Fibroblast of lung (primary cell): ENCODE measurements around the gene NDC1.

Source experiments
- EZH2 ChIP-seq: IDR thresholded peaks from 2 replicates; pipeline ENCODE4 v1.5.1; 2012; ENCODE audit warnings: low read length, control low read depth, mild to moderate bottlenecking; ENCODE audit errors: missing control alignments
- TF ChIP-seq, protein P1 (sequence below), 2 donors: IDR thresholded peaks in 1 of 2; conservative IDR thresholded peaks in 1 of 2; 1 replicate in 1 of 2; 2 replicates in 1 of 2; pipeline ENCODE4 v1.5.1; 2011 to 2012; ENCODE audit warnings: low read length in 2 of 2, control low read depth in 1 of 2, inconsistent platforms in 1 of 2, low read depth in 1 of 2, mild to moderate bottlenecking in 1 of 2

DNA sequence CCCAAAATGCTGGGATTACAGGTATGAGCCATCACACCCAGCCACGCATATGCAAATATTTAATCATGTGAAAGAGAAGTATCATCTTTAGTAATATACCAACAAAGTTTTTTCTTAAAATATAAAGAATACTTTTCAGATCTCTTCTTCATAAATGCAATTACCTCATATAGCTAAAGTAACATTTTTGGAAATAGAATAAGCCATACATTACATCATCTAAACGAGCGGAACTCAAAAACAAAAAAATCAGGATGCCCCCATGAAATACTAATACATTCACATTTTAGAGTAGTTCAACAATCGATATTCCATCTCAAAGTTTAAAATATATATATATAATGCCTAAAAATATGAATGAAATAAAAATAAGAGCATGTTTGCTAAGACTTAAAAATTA is 4.7 kb downstream of the NDC1 start:
- TF ChIP-seq, protein P1, sequence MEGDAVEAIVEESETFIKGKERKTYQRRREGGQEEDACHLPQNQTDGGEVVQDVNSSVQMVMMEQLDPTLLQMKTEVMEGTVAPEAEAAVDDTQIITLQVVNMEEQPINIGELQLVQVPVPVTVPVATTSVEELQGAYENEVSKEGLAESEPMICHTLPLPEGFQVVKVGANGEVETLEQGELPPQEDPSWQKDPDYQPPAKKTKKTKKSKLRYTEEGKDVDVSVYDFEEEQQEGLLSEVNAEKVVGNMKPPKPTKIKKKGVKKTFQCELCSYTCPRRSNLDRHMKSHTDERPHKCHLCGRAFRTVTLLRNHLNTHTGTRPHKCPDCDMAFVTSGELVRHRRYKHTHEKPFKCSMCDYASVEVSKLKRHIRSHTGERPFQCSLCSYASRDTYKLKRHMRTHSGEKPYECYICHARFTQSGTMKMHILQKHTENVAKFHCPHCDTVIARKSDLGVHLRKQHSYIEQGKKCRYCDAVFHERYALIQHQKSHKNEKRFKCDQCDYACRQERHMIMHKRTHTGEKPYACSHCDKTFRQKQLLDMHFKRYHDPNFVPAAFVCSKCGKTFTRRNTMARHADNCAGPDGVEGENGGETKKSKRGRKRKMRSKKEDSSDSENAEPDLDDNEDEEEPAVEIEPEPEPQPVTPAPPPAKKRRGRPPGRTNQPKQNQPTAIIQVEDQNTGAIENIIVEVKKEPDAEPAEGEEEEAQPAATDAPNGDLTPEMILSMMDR (conservative IDR thresholded peaks at IDR 0.05 in 1 of 2, IDR thresholded peaks at IDR 0.05 in 1 of 2; ENCODE audit: low read depth in 1 of 2, low read length in 2 of 2): no peak
- TF ChIP-seq EZH2: no peak
